GM12873 (cell line): ENCODE results near the gene MARVELD1.

Experiments used
- TF ChIP-seq, protein P1 (sequence below): IDR thresholded peaks from 2 replicates; pipeline ENCODE4 v1.5.1; 2012; ENCODE audit warnings: low read depth, mild to moderate bottlenecking, moderate library complexity, low read length, control low read depth; ENCODE audit not compliant: insufficient read depth; ENCODE audit errors: missing control alignments

Gene MARVELD1

DNA sequence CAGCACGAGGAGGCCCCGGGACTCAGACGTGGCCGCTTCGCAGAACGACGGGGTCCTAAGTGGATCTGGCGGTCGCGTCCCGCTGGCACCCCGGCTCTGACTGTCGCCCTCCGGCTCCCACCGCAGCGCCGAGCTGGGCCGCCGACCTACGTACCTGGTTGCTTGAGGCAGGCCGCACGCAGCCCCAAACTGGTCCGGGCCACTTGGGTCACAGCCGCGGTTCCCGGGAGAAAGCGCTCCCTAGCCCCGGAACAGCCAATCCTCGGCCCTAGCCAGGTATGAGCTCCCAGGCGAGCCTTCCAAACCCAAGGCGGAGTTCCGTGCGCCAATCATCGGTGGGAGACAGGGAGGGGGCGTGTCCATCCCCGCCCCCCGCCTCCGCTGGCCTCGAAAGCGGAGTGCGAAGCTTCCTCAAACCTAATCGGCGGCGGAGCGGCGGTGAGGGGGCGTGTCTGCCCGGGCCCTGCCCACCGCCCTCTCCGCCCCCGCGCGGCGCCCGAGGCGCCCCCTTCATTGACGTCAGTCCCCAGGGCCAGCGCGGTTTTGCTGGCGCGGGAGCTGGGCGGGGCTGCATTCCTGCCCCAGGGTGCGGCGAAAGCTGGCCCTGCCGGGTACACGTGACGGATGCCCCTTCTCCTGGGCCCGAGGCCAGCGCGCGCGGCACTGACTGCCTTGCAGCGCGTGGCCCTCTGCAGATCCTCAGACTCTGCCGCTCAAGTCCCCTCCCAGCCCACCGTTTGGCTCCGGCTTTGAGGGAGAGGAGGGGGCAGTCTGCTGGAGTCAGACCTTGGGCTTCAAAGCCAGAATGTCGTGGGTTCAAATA is 26.4 kb upstream of the MARVELD1 start, which contains the start of gene AVPI1:
Gene AVPI1 (minus strand): TSS at position 280 of the 823 bp plus-strand sequence. CDS start 7,336 bp downstream, outside the sequence.
- TF ChIP-seq, protein P1, sequence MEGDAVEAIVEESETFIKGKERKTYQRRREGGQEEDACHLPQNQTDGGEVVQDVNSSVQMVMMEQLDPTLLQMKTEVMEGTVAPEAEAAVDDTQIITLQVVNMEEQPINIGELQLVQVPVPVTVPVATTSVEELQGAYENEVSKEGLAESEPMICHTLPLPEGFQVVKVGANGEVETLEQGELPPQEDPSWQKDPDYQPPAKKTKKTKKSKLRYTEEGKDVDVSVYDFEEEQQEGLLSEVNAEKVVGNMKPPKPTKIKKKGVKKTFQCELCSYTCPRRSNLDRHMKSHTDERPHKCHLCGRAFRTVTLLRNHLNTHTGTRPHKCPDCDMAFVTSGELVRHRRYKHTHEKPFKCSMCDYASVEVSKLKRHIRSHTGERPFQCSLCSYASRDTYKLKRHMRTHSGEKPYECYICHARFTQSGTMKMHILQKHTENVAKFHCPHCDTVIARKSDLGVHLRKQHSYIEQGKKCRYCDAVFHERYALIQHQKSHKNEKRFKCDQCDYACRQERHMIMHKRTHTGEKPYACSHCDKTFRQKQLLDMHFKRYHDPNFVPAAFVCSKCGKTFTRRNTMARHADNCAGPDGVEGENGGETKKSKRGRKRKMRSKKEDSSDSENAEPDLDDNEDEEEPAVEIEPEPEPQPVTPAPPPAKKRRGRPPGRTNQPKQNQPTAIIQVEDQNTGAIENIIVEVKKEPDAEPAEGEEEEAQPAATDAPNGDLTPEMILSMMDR: no peak

DNA sequence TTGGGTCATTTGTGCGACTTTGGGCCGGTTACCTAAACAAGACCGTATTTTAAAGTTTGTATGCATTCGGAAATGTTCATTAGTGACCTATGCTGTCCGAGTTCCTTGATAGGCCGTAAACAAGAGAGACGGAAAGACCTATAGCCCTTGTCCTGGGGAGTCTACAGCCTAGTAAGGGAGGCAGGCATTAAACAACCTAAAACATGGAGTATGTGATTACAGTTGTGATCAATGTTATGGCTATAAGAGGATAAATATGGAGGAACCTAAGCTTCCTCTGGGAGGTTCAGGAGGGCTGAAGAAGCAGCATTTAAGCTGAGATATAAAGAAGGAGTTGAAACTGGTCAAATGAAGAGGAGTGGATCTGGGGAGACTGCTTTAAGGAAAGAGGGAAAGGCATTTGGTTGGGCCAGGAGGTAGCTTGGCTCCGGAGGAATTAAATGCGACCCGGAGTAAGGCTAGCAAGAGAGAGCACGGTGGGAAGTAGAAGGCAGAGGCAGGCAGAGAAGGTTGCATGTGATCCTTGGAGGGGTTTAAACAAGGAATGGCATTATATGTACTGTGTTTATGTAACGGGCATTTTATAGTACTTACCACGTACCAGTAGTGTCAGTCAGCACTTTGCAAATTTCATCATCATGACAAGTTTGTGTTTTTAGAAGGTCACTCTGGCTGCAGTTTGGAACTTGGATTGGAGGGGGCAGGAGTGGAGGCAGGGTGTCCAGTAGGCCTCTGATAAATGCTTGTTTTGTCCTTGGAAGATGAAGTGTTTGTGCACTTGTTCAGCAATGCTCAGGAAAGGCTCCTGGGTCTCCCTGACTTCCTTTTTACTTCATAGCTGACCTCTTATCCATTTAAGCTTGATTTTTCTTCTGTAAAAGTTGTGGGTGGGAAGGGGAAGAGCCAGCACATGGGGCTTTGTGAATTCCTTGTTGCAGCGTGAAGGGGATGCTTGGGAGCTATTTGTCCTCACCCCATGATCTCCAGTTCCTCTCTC is 25.4 kb upstream of the MARVELD1 start:
- TF ChIP-seq, protein P1: no peak

DNA sequence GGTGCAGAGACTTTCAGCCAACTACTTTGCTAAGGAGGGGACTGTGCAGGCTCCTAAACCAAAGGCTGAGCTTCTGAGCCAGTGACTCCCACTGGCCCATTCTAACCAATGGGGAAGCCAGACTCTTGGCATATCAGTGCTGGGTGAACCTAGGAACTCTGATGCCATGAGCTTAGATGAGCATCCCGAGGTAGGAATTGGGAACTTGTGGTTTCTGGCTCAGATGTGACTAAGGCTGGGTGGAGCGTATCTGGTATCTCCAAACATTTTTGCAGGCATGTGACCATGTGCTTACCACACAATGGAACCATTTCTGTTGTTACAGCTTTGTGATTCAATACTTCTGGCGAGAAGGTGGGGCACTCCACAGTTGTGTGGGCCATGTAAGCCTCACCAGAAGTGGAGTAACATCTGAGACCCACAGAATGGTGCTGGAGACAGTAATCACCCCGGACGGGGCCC is 23.9 kb upstream of the MARVELD1 start:
- TF ChIP-seq, protein P1: no peak

DNA sequence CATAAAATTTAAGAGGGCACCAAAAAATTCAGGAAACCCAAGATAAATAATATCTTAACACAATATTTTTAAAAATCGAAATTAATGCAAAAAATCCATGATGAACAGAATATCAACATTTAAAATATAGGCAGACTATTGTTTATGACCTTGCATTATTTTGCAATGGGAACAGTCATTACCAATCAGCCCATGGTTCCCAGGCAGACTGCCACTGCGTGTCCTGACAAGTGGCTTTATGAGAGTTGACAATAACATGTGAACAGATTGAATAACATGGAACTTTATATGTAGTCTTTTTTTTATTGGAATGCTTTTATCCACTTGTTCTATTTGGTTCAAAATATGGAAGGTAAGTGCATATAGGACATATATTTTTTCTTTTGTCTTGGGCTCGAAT is 23.4 kb upstream of the MARVELD1 start:
- TF ChIP-seq, protein P1: no peak

DNA sequence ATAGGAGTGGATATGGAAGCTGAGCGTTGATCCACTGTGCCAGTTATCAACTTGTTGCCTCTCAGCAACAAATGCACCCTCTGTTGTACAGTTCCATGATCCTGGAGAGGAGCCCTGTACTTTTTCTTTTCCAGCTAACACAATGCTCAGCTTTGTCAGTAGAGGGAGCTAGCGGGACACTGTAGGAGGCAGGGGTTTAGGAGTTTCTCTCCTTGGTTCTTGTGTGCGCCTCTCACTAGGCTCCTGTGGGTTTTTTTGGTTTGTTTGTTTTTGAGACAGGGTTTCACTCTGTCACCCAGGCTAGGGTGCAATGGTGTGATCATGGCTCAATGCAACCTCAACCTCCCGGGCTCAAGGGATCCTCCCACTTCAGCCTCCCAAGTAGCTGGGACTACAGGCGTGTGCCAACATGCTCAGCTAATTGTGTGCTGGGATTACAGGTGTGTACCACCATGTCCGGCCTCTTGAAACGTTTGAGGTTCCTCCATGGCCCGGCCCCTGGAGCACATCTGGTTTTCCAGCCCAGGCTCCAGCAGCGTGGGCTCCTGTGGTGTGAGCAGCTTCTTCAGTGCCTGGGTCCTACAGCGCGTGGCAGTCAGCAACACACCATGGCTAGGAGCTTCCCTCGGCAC is 12.0 kb upstream of the MARVELD1 start:
- TF ChIP-seq, protein P1: peak; percentile 93

DNA sequence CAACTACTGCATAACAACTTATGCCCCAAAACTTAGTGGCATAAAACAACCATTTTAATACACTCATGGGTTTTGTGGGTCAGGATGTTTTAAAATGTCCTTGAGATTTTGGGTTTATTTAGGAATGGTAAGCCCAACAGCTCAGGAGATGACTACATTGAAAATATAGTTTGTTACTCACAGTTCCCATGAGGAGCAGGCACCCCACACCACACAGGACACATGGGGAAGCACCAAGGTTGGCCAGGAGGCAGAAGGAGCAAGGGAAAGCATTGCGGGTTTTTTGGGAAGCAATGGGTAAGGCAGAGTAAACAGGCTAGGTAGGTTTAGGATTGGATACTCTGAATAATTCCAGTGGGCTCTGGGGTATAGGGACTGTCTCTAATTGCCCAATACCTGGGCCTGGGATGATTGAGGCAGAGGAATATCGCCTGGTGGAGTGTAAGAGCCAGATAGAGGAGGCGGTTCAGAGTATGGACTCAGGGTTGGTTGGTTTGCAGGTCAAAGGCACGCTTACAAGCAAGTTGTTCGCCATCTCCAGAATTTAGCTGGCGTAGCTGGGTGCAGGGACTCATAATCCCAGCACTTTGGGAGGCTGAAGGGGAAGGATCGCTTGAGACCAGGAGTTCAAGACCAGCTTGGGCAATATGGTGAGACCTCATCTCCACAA is 10.0 kb upstream of the MARVELD1 start:
- TF ChIP-seq, protein P1: no peak
